Memory B cell (primary cell): ENCODE results near the gene FOXP2.

ENCODE experiments used
- ATAC-seq: fragments of 150-1000 bp; cut with Tn5 transposase; 2 replicates; pipeline ENCODE4 v1.10.0; 2021; ENCODE audit warnings: low read depth, mild to moderate bottlenecking, moderate library complexity
- DNase-seq, 2 donors: peaks; one replicate each; pipeline ENCODE4 v3.0.0; 2022; ENCODE audit warnings: low spot score in 2 of 2
- H3K27ac Mint-ChIP-seq: one replicate; pipeline ENCODE4 v1.8.0; 2022; ENCODE audit warnings: mild to moderate bottlenecking, moderate library complexity, mixed read lengths
- H3K27me3 Mint-ChIP-seq: one replicate; pipeline ENCODE4 v1.8.0; 2022; ENCODE audit warnings: mixed read lengths
- H3K36me3 Mint-ChIP-seq: one replicate; pipeline ENCODE4 v1.8.0; 2022; ENCODE audit warnings: mild to moderate bottlenecking, mixed read lengths
- H3K4me1 Mint-ChIP-seq: one replicate; pipeline ENCODE4 v1.8.0; 2022; ENCODE audit warnings: mixed read lengths
- H3K4me3 Mint-ChIP-seq: one replicate; pipeline ENCODE4 v1.8.0; 2022; ENCODE audit warnings: mild to moderate bottlenecking, moderate library complexity, mixed read lengths
- H3K9me3 Mint-ChIP-seq: one replicate; pipeline ENCODE4 v1.8.0; 2022; ENCODE audit warnings: mixed read lengths

Gene FOXP2

GRCh38 chr7:114688443-114689055 is 273.9 kb downstream of the FOXP2 start:
- no peaks in the 10 kb centered on the region for H3K4me1 Mint-ChIP-seq
- H3K9me3 Mint-ChIP-seq, result no peaks in the 10 kb centered on the region
- H3K27ac Mint-ChIP-seq, result no peak overlapping the region
- no peak for ATAC-seq
- DNase-seq, result no peak
- no peak overlapping the region for H3K4me3 Mint-ChIP-seq
- H3K27me3 Mint-ChIP-seq, result peaks cover 3% of the 10 kb centered on the region
- H3K36me3 Mint-ChIP-seq, result no peaks in the 10 kb centered on the region

- no peak for ATAC-seq
- Mint-ChIP-seq H3K9me3 (no peaks in the 10 kb centered on the region), H3K27me3 (peaks cover 3% of the 10 kb centered on the region), H3K27ac (no peak overlapping the region), H3K36me3 (no peaks in the 10 kb centered on the region), H3K4me1 (no peaks in the 10 kb centered on the region), H3K4me3 (no peak overlapping the region)
- DNase-seq, result no peak
Observed at GRCh38 chr7:114689406-114689805, 274.8 kb downstream of the FOXP2 start.

GRCh38 chr7:114691605-114692004 is 277.0 kb downstream of the FOXP2 start:
- no peaks in the 10 kb centered on the region for H3K4me1 Mint-ChIP-seq
- H3K27me3 Mint-ChIP-seq, result peaks cover 3% of the 10 kb centered on the region
- no peak for DNase-seq
- H3K9me3 Mint-ChIP-seq, result no peaks in the 10 kb centered on the region
- no peak overlapping the region for H3K27ac Mint-ChIP-seq
- H3K36me3 Mint-ChIP-seq, result no peaks in the 10 kb centered on the region
- no peak overlapping the region for H3K4me3 Mint-ChIP-seq
- no peak for ATAC-seq

- Mint-ChIP-seq H3K27ac (no peak overlapping the region), H3K27me3 (no peaks in the 10 kb centered on the region), H3K36me3 (no peaks in the 10 kb centered on the region), H3K4me3 (no peak overlapping the region), H3K4me1 (no peaks in the 10 kb centered on the region), H3K9me3 (no peaks in the 10 kb centered on the region)
- DNase-seq (no peak), ATAC-seq (no peak)
Observed at GRCh38 chr7:114695182-114695581, 280.6 kb downstream of the FOXP2 start.

GRCh38 chr7:114700247-114700928 is 285.8 kb downstream of the FOXP2 start:
- H3K27ac Mint-ChIP-seq, result no peak overlapping the region
- H3K36me3 Mint-ChIP-seq, result no peaks in the 10 kb centered on the region
- no peaks in the 10 kb centered on the region for H3K9me3 Mint-ChIP-seq
- H3K4me3 Mint-ChIP-seq, result no peak overlapping the region
- no peaks in the 10 kb centered on the region for H3K4me1 Mint-ChIP-seq
- ATAC-seq (no peak), DNase-seq (no peak)
- no peaks in the 10 kb centered on the region for H3K27me3 Mint-ChIP-seq

GRCh38 chr7:114703677-114704076 is 289.1 kb downstream of the FOXP2 start:
- H3K36me3 Mint-ChIP-seq, result no peaks in the 10 kb centered on the region
- ATAC-seq (no peak), DNase-seq (no peak)
- no peak overlapping the region for H3K27ac Mint-ChIP-seq
- H3K27me3 Mint-ChIP-seq, result no peaks in the 10 kb centered on the region
- H3K4me1 Mint-ChIP-seq, result no peaks in the 10 kb centered on the region
- H3K9me3 Mint-ChIP-seq, result no peaks in the 10 kb centered on the region
- H3K4me3 Mint-ChIP-seq, result no peak overlapping the region

GRCh38 chr7:114708646-114709045 is 294.0 kb downstream of the FOXP2 start:
- Mint-ChIP-seq H3K4me1 (no peaks in the 10 kb centered on the region), H3K36me3 (no peaks in the 10 kb centered on the region), H3K27me3 (no peaks in the 10 kb centered on the region), H3K9me3 (no peaks in the 10 kb centered on the region), H3K4me3 (no peak overlapping the region), H3K27ac (no peak overlapping the region)
- DNase-seq, result no peak
- no peak for ATAC-seq

GRCh38 chr7:114710499-114710898 is 295.9 kb downstream of the FOXP2 start:
- H3K27me3 Mint-ChIP-seq, result no peaks in the 10 kb centered on the region
- no peak overlapping the region for H3K4me3 Mint-ChIP-seq
- H3K27ac Mint-ChIP-seq, result no peak overlapping the region
- H3K4me1 Mint-ChIP-seq, result no peaks in the 10 kb centered on the region
- H3K9me3 Mint-ChIP-seq, result no peaks in the 10 kb centered on the region
- H3K36me3 Mint-ChIP-seq, result no peaks in the 10 kb centered on the region
- DNase-seq, result no peak
- no peak for ATAC-seq

- H3K27ac Mint-ChIP-seq, result no peak overlapping the region
- DNase-seq (no peak), ATAC-seq (no peak)
- no peak overlapping the region for H3K4me3 Mint-ChIP-seq
- no peaks in the 10 kb centered on the region for H3K4me1 Mint-ChIP-seq
- no peaks in the 10 kb centered on the region for H3K36me3 Mint-ChIP-seq
- no peaks in the 10 kb centered on the region for H3K27me3 Mint-ChIP-seq
- no peaks in the 10 kb centered on the region for H3K9me3 Mint-ChIP-seq
Observed at GRCh38 chr7:114711241-114711640, 296.6 kb downstream of the FOXP2 start.

- ATAC-seq, result no peak
- Mint-ChIP-seq H3K4me1 (no peaks in the 10 kb centered on the region), H3K27ac (no peak overlapping the region), H3K9me3 (no peaks in the 10 kb centered on the region), H3K4me3 (no peak overlapping the region), H3K36me3 (no peaks in the 10 kb centered on the region), H3K27me3 (peaks cover 1% of the 10 kb centered on the region)
- DNase-seq, result no peak
Observed at GRCh38 chr7:114715907-114716306, 301.3 kb downstream of the FOXP2 start.

GRCh38 chr7:114718861-114719260 is 304.2 kb downstream of the FOXP2 start:
- no peak for ATAC-seq
- H3K9me3 Mint-ChIP-seq, result no peaks in the 10 kb centered on the region
- no peaks in the 10 kb centered on the region for H3K36me3 Mint-ChIP-seq
- no peak overlapping the region for H3K4me3 Mint-ChIP-seq
- peaks cover 1% of the 10 kb centered on the region for H3K27me3 Mint-ChIP-seq
- no peak for DNase-seq
- no peaks in the 10 kb centered on the region for H3K4me1 Mint-ChIP-seq
- H3K27ac Mint-ChIP-seq, result no peak overlapping the region

GRCh38 chr7:114720725-114721124 is 306.1 kb downstream of the FOXP2 start:
- DNase-seq (no peak), ATAC-seq (no peak)
- no peaks in the 10 kb centered on the region for H3K36me3 Mint-ChIP-seq
- H3K9me3 Mint-ChIP-seq, result no peaks in the 10 kb centered on the region
- peaks cover 1% of the 10 kb centered on the region for H3K27me3 Mint-ChIP-seq
- H3K4me3 Mint-ChIP-seq, result no peak overlapping the region
- no peak overlapping the region for H3K27ac Mint-ChIP-seq
- H3K4me1 Mint-ChIP-seq, result no peaks in the 10 kb centered on the region

- no peak for ATAC-seq
- no peaks in the 10 kb centered on the region for H3K36me3 Mint-ChIP-seq
- DNase-seq, result no peak
Observed at GRCh38 chr7:114722562-114722961, 307.9 kb downstream of the FOXP2 start.

GRCh38 chr7:114723308-114723707 is 308.7 kb downstream of the FOXP2 start:
- Mint-ChIP-seq H3K27ac (no peak overlapping the region), H3K27me3 (no peaks in the 10 kb centered on the region), H3K9me3 (peaks cover 3% of the 10 kb centered on the region), H3K36me3 (no peaks in the 10 kb centered on the region), H3K4me1 (no peaks in the 10 kb centered on the region), H3K4me3 (no peak overlapping the region)
- ATAC-seq (no peak), DNase-seq (no peak)

More at GRCh38 chr7:114722562-114722961, 307.9 kb downstream of the FOXP2 start:
- H3K4me1 Mint-ChIP-seq, result no peaks in the 10 kb centered on the region
- H3K27ac Mint-ChIP-seq, result no peak overlapping the region
- no peak overlapping the region for H3K4me3 Mint-ChIP-seq
- peaks cover 3% of the 10 kb centered on the region for H3K9me3 Mint-ChIP-seq
- H3K27me3 Mint-ChIP-seq, result no peaks in the 10 kb centered on the region

GRCh38 chr7:114740095-114740494 is 325.5 kb downstream of the FOXP2 start:
- Mint-ChIP-seq H3K4me3 (no peak overlapping the region), H3K27me3 (no peaks in the 10 kb centered on the region), H3K4me1 (no peaks in the 10 kb centered on the region), H3K36me3 (no peaks in the 10 kb centered on the region), H3K9me3 (no peaks in the 10 kb centered on the region), H3K27ac (no peak overlapping the region)
- no peak for DNase-seq
- ATAC-seq, result no peak
